ELF-1 (cell line): ENCODE measurements around the gene MAJIN.

ENCODE experiments used
- DNase-seq: peaks from one replicate; pipeline ENCODE4 v3.0.0-alpha.2; 2016; ENCODE audit warnings: low read depth, low spot score

The MAJIN gene

DNA sequence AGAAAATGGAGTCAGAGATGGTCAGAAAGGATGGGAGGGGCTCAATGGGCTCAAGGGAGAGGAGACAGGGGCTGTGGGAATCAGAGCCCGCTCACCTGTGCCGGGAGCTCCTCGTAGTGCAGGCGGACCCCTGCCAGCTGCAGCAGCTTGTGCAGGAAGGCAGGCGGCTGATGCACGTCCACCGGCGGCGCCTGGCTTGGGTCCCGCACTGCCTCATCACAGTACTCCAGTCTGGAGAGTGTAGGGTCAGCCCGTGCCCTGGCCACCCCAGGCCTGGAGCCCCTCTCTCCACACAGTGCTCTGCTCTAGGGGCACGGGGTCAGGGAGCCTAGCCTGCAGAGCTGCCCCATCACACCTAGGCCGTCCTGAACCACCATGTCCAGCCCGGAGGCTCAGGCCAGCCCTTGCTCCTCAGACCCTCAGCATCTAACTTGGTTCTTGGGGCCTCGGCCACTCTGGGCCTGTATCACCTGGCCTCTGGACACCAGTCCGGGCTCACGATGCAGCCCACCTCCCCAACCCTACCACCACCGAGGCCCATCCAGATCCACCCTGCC is 58.7 kb downstream of the MAJIN start:
- DNase-seq, result no peak

DNA sequence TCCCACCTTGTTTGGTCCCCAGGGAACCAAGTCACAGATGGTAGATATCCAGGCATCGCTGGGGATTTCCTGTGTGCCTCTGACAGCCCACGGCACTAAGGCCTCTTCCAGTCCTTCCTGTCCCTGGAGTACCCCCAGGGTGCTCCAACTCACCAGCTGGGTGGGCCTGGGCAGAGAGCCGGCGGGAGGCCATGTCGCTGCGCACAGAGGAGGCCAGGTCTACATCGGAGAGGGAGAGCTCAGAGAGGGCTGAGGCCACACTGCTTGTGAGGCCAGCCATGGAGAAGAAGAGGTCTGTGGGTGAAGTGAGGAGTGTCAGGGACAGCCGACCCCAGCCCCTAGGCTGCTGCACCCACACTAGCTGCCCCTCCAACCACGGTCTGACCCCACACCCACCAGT is 60.2 kb downstream of the MAJIN start:
- no peak for DNase-seq

DNA sequence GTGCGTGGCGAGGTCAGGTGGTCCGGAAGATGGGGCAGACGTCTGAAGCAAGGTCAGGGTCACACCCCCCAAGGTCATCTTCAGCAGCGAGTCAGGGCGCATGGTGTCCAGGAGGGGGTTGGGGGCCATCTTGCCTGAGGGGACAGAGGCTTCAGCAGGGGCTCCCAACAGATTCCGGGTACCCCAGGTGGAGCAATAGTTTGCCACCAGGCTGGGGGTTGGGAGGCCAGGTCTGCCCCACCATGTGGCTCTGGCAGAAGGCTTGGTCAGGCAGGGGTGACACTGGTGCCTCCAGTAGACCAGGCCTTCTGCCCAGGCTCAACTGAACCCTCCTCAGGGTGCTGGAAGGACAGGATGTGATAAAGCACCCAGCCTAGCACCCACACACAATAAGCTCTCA is 60.8 kb downstream of the MAJIN start:
- no peak for DNase-seq

DNA sequence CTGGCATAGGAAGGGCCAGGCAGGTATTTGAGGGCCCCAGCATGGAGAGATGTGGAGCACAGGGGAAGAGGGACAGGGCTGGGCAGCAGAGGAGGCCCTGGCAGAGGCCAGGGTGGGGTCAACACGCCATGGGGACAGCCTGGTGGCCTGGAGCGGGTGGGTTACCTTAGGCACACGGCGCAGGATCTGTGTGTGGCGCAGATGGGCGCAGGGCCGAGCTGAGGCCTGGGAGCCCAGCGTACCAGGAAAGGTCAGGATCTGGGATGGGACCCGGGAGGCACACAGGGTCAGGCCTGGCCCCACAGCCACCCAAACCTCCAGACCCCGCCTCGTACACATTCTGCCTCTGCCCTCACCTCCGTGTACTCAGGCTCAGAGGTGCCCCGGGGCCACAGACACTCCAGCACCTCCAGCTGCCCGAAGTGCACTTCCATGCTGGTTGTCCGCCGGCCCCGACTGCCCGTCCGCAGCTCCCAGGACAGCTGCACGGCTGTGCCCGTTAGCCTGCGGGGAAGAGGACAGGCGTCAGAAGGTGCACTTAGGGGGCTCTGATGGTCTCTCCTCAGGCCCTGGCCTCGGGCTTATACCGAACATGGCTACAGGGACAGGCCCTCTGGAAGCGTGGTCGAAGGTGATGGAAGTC is 61.3 kb downstream of the MAJIN start:
- DNase-seq, result no peak

DNA sequence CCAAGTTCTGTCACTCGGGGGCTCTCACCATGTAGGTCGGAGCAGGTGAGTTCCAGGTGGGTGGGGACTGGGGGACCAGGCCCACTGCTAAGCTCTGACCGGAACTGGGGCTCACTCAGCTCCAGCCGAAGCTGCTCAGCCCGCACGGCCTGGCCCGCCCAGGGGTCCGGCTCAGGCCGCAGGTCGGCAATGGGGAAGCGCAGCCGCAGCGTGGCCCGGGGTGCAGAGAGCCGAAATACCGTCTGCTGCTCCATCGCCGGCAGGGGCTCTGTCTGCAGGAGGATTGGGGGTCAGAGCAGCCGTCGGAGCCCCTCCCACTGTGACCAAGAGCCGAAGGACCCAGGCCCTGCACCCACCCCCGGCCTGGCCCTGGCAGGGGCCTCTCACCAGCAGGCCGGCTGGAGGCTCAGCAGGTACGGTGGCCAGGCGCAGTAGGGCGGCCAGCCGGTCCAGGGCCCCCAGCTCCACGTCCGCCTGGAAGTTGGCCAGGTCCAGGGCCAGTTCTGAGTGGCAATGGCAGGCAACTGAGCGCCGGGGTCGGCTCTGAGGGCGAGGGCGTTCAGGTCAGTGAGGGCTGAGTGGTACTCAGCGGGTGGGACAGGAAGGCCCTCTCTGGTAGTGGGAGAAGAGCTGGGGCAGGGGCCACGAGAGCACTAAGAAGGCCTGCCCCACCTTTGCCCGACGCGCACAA is 62.1 kb downstream of the MAJIN start:
- no peak for DNase-seq

DNA sequence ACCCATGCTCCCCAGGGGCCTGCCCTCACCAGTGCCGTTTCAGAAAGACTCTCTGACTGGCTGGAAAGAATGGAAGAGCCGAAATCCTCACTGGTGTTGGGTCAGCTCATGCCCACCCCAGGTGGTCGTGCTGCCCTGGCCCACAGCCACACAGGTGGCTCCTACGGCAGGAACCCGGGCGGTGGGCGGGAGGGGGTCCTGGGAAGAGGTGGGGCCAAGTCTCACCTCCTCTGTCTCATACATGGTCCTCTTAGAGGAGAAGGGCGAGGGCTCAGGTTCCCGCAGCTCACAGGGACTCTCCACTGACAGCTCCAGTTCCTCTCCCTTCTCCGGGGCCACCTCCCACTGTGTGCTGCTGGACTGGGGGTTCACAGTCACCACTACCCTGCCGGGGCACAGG is 63.1 kb downstream of the MAJIN start:
- no peak for DNase-seq

DNA sequence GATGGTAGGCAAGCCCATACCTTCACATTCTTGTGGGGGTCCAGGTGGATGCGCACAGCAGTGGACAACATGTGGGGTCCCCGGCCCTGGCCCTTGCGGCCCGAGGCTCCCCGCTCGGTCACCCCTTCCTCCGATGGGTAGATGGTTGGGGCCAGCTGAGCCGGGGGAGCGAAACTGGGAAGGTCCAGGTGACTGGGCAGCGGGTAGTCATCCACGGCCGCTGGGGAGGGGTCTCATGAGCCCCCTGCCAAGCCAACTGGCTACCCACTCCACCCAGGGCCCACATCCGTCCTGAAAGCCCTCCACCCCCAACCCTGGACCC is 65.6 kb downstream of the MAJIN start:
- no peak for DNase-seq

DNA sequence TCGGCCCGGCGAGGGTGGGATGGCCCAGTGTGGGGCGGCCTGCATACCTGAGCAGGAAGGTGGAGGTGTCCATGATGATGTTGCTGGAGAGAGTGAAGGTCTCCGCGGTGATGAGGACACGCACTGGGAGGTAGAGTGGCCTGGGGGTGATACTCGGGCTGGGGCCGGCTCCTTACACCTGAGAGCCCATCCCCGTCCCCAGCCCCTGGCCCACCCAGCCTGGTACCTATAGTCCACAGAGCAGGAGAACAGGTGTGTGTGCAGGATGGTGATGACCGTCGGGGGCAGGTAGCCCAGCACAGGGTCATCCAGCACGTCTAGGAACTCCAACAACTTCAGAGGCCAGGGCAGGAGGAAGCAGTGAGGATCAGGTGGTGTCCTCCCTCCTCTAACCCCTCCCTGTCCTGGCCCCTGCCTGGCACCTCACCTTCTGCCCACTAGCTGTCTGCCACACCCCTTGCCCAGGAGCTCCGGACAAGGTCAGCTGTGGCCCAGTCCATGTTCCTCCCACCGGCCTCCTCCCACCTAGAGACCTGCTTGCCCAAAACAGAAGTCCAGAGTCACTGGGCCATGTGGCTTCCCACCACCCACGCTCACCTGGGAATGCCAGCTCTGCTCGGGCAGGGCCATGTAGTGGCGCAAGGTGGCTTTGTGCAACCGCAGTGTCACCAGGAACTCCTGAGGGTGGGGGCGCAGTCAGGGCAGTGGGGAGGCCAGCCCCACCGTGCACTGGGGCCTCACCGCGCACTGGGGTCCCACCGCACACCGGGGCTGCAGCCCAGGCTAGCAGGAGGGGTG is 66.2 kb downstream of the MAJIN start:
- DNase-seq, result no peak

DNA sequence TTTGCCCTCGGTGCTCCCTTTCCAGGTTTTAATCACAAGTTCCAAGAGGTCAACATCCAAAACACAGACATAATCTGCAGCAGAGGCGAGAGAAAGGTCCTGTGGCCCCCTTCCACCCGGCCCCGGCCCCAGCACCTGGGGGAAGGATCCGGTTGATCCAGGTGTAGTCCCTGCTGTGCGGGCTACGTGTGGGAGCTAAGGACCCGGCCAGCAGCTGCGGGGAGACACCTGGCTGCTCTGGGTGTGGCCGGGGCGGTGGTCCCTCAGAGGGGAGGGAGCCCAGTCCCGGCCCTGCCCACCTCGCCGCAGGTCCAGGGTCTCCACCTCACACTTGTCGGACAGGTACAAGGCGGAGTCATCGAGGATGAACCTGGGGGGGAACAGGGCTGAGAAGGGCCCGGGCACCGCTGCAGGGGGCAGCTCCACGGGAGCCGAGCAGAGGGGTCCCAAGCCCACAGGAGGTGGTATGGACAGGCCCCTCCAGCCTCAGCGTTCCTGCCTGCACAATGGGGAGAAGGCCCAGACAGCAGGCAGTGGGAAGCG is 68.5 kb downstream of the MAJIN start:
- DNase-seq, result no peak

DNA sequence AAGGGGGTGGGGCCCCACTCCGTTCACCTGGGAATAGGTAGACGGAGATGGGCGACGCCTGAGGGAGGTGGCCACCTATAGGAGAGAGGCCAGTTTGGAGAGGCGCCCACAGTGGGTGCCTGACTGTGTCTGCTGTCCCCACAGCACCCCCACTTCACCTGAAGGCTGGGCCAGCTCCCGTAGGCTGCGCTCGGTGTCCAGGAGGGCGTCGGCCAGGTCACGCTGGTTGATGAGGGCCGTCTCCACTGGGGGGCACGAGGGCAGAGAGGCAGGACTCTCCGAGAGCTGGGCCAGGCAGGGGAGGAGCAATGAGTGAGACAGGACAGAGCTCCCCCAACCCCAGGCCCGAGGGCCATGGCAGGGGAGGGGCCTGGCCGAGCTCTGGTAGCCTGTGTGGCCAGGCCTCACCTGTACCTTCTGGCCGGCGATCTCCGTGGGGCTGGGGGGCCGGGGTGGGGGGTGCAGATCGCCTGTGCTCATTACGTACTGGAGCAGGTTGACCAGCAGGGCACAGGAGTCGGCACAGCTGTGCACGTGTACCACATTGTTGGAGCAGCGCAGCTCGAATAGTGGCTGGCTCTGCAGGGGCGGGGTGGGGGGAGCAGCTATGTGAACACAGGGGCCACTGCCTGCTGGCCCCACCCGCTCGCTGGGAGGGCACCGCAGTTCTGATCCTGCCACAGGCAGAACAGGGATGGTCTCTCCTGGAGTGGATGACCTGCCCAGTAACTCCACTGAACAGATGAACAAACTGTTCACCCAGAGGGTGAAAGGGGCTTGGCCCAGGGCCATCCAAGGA is 69.6 kb downstream of the MAJIN start:
- DNase-seq, result no peak

DNA sequence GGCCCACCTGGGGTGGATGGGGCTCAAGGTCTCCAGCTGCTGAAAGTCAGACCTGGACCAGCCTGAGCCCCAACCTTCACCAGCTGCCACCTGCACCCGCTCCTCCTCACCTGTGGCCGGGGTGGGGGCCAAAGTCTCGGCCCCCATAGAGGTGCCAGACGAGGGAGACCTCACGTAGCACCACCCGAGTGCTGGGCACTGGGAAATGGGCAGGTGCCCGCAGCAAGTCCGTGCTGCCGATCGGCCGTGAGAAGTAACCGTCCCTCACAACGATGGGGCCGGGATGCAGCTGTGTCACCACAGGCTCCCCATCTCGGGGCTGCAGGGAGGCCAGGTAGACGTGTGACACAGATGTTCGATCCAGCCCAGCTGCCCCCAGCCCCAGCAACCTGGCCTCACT is 71.1 kb downstream of the MAJIN start:
- DNase-seq, result no peak

DNA sequence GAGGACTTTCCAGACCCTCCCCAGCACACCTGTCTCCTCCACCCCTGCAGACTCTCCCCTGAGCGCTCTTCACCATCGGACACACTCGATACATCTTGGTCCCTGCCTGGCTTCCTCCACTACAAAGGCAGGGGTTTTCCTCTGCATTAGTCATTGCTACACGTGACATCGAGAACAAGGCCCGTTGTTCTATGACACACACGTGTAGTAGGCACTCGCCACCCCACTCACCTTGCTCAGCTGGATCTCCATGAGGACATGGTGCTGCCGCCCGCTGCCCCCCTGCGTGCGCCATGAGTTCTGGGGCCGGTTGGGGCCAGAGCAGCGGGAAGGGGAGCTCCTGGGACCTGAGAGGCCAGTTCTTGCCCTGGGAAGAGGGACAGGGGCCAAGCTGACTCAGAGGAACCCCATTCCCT is 71.6 kb downstream of the MAJIN start:
- no peak for DNase-seq

DNA sequence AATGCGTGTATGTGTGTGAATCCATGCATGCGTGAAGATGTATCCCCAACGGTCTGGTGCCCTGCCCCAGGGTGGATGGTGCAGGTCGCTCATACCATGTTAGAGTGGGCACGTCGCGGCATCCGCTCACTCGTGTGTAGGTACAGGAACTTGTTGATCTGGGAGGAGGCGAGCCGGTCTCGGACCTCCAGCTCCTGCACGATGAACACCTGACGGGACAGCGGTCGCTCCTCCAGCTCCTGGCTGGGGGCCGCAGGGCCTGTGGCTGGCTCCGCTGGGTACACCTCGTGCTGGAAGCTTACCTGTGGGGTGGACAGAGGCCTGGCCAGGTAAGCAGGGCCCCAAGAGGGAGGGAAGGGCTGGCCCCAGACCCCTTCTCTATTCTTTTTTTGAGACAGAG is 73.4 kb downstream of the MAJIN start:
- DNase-seq, result no peak

DNA sequence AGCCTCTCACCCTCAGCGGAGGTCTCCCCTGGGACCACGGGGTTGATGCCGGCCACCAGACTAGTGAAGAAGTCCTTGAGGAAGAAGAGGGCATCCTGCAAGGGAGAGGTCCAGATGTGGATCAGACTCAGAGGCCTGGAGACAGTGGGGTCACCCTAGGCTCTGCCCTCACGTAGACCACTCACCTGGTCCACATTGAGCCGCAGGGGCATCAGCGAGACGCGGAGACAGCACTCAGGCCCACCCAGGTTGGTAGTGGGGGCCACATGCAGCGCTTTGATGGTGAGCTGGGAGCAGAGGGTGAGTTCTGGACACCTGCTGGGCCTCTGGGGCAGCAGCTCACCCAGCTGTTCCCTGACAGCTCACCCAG is 73.8 kb downstream of the MAJIN start:
- DNase-seq, result no peak

DNA sequence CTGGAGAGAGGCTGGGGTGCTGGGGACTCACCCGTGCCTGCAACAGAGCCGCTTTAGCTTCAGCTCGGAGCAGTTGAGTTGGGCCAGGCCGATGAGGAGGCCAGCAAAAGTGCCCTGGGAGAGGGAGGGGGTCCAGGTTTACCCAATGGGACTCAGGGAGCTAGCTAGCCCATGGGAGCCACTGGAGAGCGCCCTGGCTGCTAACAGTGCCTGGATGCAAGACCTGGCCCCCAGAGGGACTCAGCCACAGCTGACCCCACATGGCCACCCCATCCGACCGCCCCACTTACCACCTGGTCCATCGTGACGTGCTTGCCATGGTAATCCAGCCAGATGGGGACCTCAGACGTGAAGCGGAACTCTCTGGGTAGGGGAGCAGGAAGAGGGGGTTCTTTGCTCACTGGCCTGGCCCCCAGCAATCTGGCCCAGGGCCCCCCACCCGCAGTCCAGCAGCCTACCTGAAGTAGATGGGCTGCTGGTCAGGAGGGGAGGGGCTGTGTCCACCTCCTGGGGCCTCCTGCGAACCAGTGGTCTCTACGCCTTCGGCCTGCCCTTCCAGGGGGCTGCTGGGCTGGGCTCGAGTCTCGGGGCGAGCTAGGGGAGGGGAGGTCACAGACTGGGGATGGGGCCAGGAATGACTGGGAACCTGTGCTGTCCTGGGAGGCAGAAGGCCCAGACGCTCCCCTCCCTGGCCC is 74.4 kb downstream of the MAJIN start:
- no peak for DNase-seq

DNA sequence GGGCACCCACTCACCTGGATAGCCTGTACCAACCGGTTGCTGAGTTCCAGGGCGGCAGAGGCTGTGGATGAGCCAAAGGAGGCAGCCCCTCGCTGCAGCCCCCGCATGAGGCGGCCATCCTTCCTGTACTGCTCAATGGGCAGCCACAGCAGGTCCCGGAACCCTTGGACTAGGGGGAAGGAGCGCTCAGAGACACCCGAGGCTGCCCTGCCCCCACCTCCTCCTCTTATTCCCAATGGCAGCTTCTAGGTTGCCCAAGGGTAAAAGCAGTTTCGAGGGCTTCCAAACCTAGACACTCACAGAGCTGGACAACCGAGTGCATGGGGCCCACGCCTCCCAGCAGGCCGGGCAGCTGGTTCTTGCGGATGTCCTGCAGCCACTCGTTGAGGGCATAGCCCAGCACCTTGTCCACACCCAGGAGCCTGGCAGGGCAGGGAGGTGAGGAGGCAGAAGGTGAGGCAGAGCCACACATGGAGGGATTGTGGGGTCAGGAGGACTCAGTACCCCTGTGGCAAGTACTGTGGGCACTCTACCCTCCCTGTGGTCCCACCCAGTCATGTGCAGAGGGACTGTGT is 75.4 kb downstream of the MAJIN start:
- DNase-seq, result no peak

DNA sequence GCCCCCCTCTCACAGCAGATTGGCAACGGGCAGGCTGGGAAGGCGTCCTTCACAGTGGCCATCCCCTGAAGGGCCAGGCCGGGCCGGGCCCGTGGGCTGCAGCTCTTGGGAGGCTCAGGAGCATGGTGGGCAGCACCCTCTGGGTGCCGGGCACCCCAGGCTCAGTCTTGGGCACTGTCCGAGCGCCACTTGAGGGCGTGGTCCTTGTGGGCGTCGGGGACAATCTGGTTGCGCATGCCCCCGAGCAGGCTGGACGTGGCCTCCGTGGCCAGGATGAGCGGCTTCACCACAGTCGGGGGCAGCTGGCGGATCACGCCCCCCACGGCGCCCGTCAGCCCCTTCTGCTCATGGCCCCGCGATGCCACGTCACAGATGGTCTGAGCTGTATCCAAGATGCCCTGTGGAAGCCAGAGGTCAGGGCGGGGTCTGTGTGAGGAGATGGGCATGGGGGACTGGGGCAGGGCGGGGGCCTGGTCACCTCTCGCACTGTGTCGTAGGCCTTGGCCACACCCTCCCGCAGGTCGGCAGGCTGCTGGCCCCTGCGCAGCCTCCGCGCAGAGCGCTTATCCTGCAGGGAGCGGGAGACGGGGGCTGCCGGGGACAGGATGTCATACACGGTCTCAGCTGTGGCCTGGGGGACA is 77.0 kb downstream of the MAJIN start:
- DNase-seq, result no peak

DNA sequence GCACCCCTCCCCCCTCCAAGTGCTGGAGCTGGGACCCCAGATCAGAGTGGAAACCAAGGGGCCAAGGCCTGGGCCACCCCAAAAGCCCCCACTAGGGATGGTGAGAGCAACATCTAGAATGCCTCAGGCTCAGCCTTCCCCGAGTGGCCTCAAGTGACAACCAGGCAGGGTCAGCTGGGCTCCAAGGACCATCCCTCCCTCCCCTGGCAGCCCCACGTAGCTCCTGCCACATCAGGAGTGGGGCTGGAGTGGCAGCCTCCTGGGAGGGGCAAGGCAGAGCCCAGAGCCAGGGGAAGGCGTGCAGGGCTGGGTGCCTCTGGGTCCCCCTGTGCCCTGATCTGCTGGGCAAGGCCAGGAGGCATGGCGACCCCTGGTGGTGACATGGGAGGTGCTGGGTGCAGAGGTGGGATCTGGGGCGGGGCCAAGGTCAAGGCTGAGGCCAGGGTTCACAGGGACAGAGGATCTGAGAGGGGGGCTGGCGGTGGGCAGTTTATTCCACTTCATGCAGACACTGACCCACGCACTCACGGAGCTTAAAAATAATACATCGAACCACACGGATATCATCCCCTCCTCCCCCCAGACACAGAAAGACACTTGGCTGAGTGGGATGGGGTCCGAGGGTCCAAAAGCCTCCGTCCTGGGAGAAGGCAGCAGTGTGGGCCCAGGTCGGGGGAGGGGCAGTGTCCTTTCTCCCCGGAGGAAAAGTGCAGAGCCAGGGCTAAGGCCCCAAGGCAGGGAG is 77.7 kb downstream of the MAJIN start:
- peak; percentile 71 for DNase-seq
